Measurements from ENCODE around the gene TNFRSF14. TPM values are rescaled to one million over a fixed set of nuclear protein-coding genes. Genes with fewer than 3 reads are reported as not detected.

Gene TNFRSF14
- total RNA-seq, 1 donor from 2014 or later = 6.5 TPM

- Mint-ChIP-seq H3K4me1 (ENCODE audit: unreplicated experiment) (peaks cover 26% of the 10 kb centered on the region), H3K9me3 (ENCODE audit: unreplicated experiment) (no peaks in the 10 kb centered on the region), H3K27ac (ENCODE audit: unreplicated experiment) (no peak overlapping the region), H3K27me3 (ENCODE audit: unreplicated experiment) (no peaks in the 10 kb centered on the region), H3K36me3 (ENCODE audit: unreplicated experiment) (peaks cover 21% of the 10 kb centered on the region), H3K4me3 (ENCODE audit: unreplicated experiment) (no peak overlapping the region)
- TF ChIP-seq CTCF (IDR thresholded peaks at IDR 0.05) = no peak
- no peak for DNase-seq (ENCODE audit: extremely low spot score, unreplicated experiment)
These were observed 33.9 kb upstream of the TNFRSF14 start for GRCh38 chr1:2522230-2522629.

GRCh38 chr1:2523191-2523890 lies 32.8 kb upstream of the TNFRSF14 start:
- H3K9me3 Mint-ChIP-seq (ENCODE audit: unreplicated experiment) = no peaks in the 10 kb centered on the region
- no peak for TF ChIP-seq CTCF (IDR thresholded peaks at IDR 0.05)
- no peaks in the 10 kb centered on the region for H3K27me3 Mint-ChIP-seq (ENCODE audit: unreplicated experiment)
- peaks cover 35% of the 10 kb centered on the region for H3K4me1 Mint-ChIP-seq (ENCODE audit: unreplicated experiment)
- DNase-seq (ENCODE audit: extremely low spot score, unreplicated experiment) = no peak
- peaks cover 15% of the 10 kb centered on the region for H3K36me3 Mint-ChIP-seq (ENCODE audit: unreplicated experiment)
- H3K4me3 Mint-ChIP-seq (ENCODE audit: unreplicated experiment) = no peak overlapping the region
- H3K27ac Mint-ChIP-seq (ENCODE audit: unreplicated experiment) = peak overlapping the region; percentile 12

GRCh38 chr1:2523891-2524609 lies 32.1 kb upstream of the TNFRSF14 start:
- no peak for DNase-seq (ENCODE audit: extremely low spot score, unreplicated experiment)
- TF ChIP-seq CTCF (IDR thresholded peaks at IDR 0.05) = no peak
- Mint-ChIP-seq H3K27ac (ENCODE audit: unreplicated experiment) (peak overlapping the region; percentile 15), H3K36me3 (ENCODE audit: unreplicated experiment) (peaks cover 8% of the 10 kb centered on the region), H3K27me3 (ENCODE audit: unreplicated experiment) (no peaks in the 10 kb centered on the region), H3K9me3 (ENCODE audit: unreplicated experiment) (no peaks in the 10 kb centered on the region), H3K4me1 (ENCODE audit: unreplicated experiment) (peaks cover 41% of the 10 kb centered on the region), H3K4me3 (ENCODE audit: unreplicated experiment) (peak overlapping the region; percentile 87)

- Mint-ChIP-seq H3K27me3 (ENCODE audit: unreplicated experiment) (no peaks in the 10 kb centered on the region), H3K4me1 (ENCODE audit: unreplicated experiment) (peaks cover 42% of the 10 kb centered on the region), H3K4me3 (ENCODE audit: unreplicated experiment) (peak overlapping the region; percentile 87), H3K9me3 (ENCODE audit: unreplicated experiment) (no peaks in the 10 kb centered on the region), H3K36me3 (ENCODE audit: unreplicated experiment) (peaks cover 7% of the 10 kb centered on the region), H3K27ac (ENCODE audit: unreplicated experiment) (peak overlapping the region; percentile 56)
- no peak for TF ChIP-seq CTCF (IDR thresholded peaks at IDR 0.05)
- no peak for DNase-seq (ENCODE audit: extremely low spot score, unreplicated experiment)
These were observed 30.6 kb upstream of the TNFRSF14 start for GRCh38 chr1:2525572-2525919.
